Loucy (cell line): ENCODE measurements around the gene PAFAH1B1.

Source experiments
- H2AFZ ChIP-seq: fragments of 200-600 bp; sonication (generic); 2 replicates; pipeline ENCODE4 v1.6.0; 2016; ENCODE audit warnings: antibody characterized with exemption, mild to moderate bottlenecking, low read length, moderate library complexity
- H3F3A ChIP-seq: fragments of 200-600 bp; 2 replicates; pipeline ENCODE4 v1.6.0; 2016; ENCODE audit warnings: antibody characterized with exemption, low read depth, mild to moderate bottlenecking
- H3K27me3 ChIP-seq: fragments of 200-600 bp; sonication (generic); 2 replicates; pipeline ENCODE4 v1.6.1; 2014; ENCODE audit warnings: low read length, mild to moderate bottlenecking; ENCODE audit not compliant: insufficient read depth, poor library complexity, severe bottlenecking
- H3K36me3 ChIP-seq: fragments of 200-600 bp; sonication (generic); 2 replicates; pipeline ENCODE4 v1.6.1; 2016; ENCODE audit warnings: low read length; ENCODE audit not compliant: insufficient read depth
- H3K4me1 ChIP-seq: fragments of 200-600 bp; sonication (generic); 2 replicates; pipeline ENCODE4 v1.5.1; 2014; ENCODE audit warnings: low read length, mild to moderate bottlenecking; ENCODE audit not compliant: insufficient read depth, poor library complexity, severe bottlenecking
- H3K4me2 ChIP-seq: fragments of 200-600 bp; sonication (generic); 2 replicates; pipeline ENCODE4 v1.6.0; 2014; ENCODE audit warnings: antibody characterized with exemption, low read length, low read depth, mild to moderate bottlenecking; ENCODE audit not compliant: poor library complexity, severe bottlenecking
- H3K4me3 ChIP-seq: fragments of 200-600 bp; sonication (generic); 2 replicates; pipeline ENCODE4 v1.5.1; 2014; ENCODE audit warnings: low read length, mild to moderate bottlenecking, mixed read lengths; ENCODE audit not compliant: poor library complexity, severe bottlenecking
- H3K79me2 ChIP-seq: fragments of 200-600 bp; sonication (generic); 2 replicates; pipeline ENCODE4 v1.6.1; 2014; ENCODE audit warnings: low read length; ENCODE audit not compliant: insufficient read depth
- H3K9ac ChIP-seq: fragments of 200-600 bp; sonication (generic); 2 replicates; pipeline ENCODE4 v1.6.0; 2014; ENCODE audit warnings: mild to moderate bottlenecking, low read depth, low read length, moderate library complexity; ENCODE audit not compliant: poor library complexity, severe bottlenecking
- H3K9me2 ChIP-seq: fragments of 200-600 bp; sonication (generic); replicated peaks from 2 replicates; pipeline ENCODE4 v1.6.1; 2016; ENCODE audit warnings: low read depth, low read length, mixed read lengths
- H3K9me3 ChIP-seq: fragments of 200-600 bp; sonication (generic); 2 replicates; pipeline ENCODE4 v1.6.1; 2014; ENCODE audit warnings: mild to moderate bottlenecking, antibody characterized with exemption, low read length, low read depth; ENCODE audit not compliant: insufficient read depth
- H4K20me1 ChIP-seq: fragments of 200-600 bp; sonication (generic); 2 replicates; pipeline ENCODE4 v1.6.0; 2014; ENCODE audit warnings: antibody characterized with exemption, low read length, mild to moderate bottlenecking; ENCODE audit not compliant: insufficient read depth, poor library complexity, severe bottlenecking
- EZH2phosphoT487 ChIP-seq: fragments of 200-600 bp; IDR thresholded peaks from 2 replicates; pipeline ENCODE4 v1.6.1; 2018; ENCODE audit warnings: antibody characterized with exemption, mild to moderate bottlenecking, moderate library complexity, borderline replicate concordance
- TF ChIP-seq, protein P1 (sequence below): fragments of 200-600 bp; sonication (generic); conservative IDR thresholded peaks from 2 replicates; pipeline ENCODE4 v1.5.1; 2014; ENCODE audit warnings: mild to moderate bottlenecking, antibody characterized with exemption, low read length

PAFAH1B1 gene

DNA sequence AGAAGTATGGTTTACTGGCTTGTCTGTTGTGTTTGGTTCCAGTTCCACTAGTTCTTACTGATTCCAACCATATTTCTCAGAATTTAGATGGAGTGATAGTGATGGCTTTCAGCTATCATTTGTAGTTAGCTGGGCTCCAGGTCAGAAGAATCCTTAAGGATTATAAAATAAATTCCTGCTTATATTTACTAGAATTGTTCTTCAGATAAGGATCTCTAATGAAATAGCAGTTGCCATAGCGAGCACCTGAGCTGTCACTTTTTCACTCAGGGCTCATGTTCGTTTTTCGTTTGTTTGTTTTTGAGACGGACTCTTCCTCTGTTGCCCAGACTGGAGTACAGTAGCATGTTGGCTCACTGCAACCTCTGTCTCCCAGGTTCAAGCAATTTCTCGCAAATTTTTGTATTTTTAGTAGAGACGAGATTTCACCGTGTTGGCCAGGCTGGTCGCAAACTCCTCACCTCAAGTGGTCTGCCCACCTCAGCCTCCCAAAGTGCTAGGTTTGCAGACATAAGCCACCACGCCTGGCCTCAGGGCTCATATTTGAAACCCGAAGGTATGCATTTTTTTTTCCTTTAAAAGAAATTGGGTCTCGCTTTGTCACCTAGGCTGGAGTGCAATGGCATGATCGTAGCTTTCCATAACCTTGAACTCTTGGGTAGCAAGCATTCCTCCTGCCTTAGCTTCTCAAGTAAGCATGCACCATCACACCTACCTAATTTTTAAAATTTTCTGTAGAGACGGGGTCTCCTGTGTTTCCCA is 42.9 kb downstream of the PAFAH1B1 start:
- no peaks in the 10 kb centered on the region for H3K4me1 ChIP-seq
- no peak overlapping the region for H3K4me3 ChIP-seq
- peaks cover 87% of the 10 kb centered on the region for H4K20me1 ChIP-seq
- H3K27me3 ChIP-seq, result no peaks in the 10 kb centered on the region
- H3K79me2 ChIP-seq, result peaks cover 70% of the 10 kb centered on the region
- peaks cover 41% of the 10 kb centered on the region; the same call in 1 of the 2 replicates for H3K36me3 ChIP-seq
- H3K9me2 ChIP-seq, result no peaks in the 10 kb centered on the region
- 0 out of 2 replicates have a peak, but pooled peaks cover 3% of the 10 kb centered on the region for H3F3A ChIP-seq
- H2AFZ ChIP-seq, result no peak overlapping the region
- no peak overlapping the region for H3K4me2 ChIP-seq
- no peak for TF ChIP-seq EZH2phosphoT487
- TF ChIP-seq, protein P1, sequence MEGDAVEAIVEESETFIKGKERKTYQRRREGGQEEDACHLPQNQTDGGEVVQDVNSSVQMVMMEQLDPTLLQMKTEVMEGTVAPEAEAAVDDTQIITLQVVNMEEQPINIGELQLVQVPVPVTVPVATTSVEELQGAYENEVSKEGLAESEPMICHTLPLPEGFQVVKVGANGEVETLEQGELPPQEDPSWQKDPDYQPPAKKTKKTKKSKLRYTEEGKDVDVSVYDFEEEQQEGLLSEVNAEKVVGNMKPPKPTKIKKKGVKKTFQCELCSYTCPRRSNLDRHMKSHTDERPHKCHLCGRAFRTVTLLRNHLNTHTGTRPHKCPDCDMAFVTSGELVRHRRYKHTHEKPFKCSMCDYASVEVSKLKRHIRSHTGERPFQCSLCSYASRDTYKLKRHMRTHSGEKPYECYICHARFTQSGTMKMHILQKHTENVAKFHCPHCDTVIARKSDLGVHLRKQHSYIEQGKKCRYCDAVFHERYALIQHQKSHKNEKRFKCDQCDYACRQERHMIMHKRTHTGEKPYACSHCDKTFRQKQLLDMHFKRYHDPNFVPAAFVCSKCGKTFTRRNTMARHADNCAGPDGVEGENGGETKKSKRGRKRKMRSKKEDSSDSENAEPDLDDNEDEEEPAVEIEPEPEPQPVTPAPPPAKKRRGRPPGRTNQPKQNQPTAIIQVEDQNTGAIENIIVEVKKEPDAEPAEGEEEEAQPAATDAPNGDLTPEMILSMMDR, result no peak
- no peak overlapping the region for H3K9ac ChIP-seq
- H3K9me3 ChIP-seq, result no peaks in the 10 kb centered on the region

DNA sequence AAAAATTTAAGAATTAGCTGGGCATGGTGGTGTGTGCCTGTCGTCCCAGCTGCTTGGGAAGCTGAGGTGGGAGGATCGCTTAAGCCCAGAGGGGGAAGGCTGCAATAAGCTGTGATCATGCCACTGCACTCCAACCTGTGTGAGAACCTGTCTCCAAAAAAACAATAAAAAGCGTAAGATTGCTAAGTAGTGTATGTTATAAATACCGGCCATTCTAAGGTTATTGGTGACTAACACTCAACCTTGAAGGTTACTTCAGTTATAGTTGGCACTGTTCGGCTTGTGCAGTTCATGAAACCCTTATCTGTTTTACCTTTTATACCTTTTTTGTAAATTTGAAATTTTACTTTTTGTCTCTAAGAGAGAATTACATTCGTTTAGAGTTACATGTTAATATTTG is 44.0 kb downstream of the PAFAH1B1 start:
- H2AFZ ChIP-seq, result no peak overlapping the region
- TF ChIP-seq EZH2phosphoT487, result no peak
- TF ChIP-seq, protein P1, result no peak
- H3F3A ChIP-seq, result 0 out of 2 replicates have a peak, but pooled peaks cover under 1% of the 10 kb centered on the region
- no peaks in the 10 kb centered on the region for H3K4me1 ChIP-seq
- H3K9ac ChIP-seq, result no peak overlapping the region
- no peak overlapping the region for H3K4me3 ChIP-seq
- H3K9me2 ChIP-seq, result no peaks in the 10 kb centered on the region
- peaks cover 51% of the 10 kb centered on the region; the same call in 1 of the 2 replicates for H3K36me3 ChIP-seq
- H3K4me2 ChIP-seq, result no peak overlapping the region
- H3K27me3 ChIP-seq, result no peaks in the 10 kb centered on the region
- peaks cover 70% of the 10 kb centered on the region for H3K79me2 ChIP-seq
- H4K20me1 ChIP-seq, result peaks cover 86% of the 10 kb centered on the region
- no peaks in the 10 kb centered on the region for H3K9me3 ChIP-seq

DNA sequence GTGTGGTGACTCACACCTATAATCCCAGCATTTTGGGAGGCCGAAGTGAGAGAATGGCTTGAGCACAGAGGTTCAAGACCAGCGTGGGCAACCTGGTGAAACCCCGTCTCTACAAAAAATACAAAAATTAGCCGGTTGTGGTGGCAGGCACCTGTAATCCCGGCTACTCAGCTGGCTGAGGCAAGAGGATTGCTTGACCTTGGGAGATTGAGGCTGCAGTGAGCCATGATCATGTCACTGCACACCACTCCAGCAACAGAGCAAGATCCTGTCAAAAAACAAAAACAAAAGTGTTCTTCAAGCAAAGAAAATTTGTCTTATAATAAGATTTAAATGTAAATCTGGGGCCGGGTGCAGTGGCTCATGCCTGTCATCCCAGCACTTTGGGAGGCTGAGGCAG is 51.5 kb downstream of the PAFAH1B1 start:
- Histone ChIP-seq H3K79me2 (peaks cover 46% of the 10 kb centered on the region), H3K9me3 (no peaks in the 10 kb centered on the region), H3K9me2 (no peaks in the 10 kb centered on the region), H3K9ac (no peak overlapping the region), H3K4me1 (no peaks in the 10 kb centered on the region), H4K20me1 (peaks cover 37% of the 10 kb centered on the region), H3K4me2 (no peak overlapping the region), H3F3A (no peaks in the 10 kb centered on the region), H3K27me3 (no peaks in the 10 kb centered on the region), H3K4me3 (no peak overlapping the region), H3K36me3 (peaks cover 59% of the 10 kb centered on the region; the same call in 1 of the 2 replicates), H2AFZ (no peak overlapping the region)
- TF ChIP-seq, protein P1, result no peak
- no peak for TF ChIP-seq EZH2phosphoT487
